Measurements from ENCODE around the gene NLGN4Y. TPM values are rescaled to one million over a fixed set of nuclear protein-coding genes. Genes with fewer than 3 reads are reported as not detected.

Gene NLGN4Y
- total RNA-seq, 6 experiments from 2014 or later = 6.9 TPM; not detected in 5

- no peak for ATAC-seq
- no peak for DNase-seq
- TF ChIP-seq POLR2A (IDR thresholded peaks at IDR 0.05) = no peak
- TF ChIP-seq, protein P1, sequence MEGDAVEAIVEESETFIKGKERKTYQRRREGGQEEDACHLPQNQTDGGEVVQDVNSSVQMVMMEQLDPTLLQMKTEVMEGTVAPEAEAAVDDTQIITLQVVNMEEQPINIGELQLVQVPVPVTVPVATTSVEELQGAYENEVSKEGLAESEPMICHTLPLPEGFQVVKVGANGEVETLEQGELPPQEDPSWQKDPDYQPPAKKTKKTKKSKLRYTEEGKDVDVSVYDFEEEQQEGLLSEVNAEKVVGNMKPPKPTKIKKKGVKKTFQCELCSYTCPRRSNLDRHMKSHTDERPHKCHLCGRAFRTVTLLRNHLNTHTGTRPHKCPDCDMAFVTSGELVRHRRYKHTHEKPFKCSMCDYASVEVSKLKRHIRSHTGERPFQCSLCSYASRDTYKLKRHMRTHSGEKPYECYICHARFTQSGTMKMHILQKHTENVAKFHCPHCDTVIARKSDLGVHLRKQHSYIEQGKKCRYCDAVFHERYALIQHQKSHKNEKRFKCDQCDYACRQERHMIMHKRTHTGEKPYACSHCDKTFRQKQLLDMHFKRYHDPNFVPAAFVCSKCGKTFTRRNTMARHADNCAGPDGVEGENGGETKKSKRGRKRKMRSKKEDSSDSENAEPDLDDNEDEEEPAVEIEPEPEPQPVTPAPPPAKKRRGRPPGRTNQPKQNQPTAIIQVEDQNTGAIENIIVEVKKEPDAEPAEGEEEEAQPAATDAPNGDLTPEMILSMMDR (IDR thresholded peaks at IDR 0.05) = no peak
- Histone ChIP-seq H3K27ac (no peak overlapping the region), H3K9me3 (no peaks in the 10 kb centered on the region), H3K36me3 (no peaks in the 10 kb centered on the region), H3K27me3 (no peaks in the 10 kb centered on the region), H3K4me1 (no peaks in the 10 kb centered on the region), H3K4me3 (no peak overlapping the region)
- no CpG with 5 or more reads among the region's 4 CpGs for WGBS (ENCODE audit: insufficient coverage, low coverage, low lambda C conversion rate, missing lambda C conversion rate)
- intact Hi-C loops (cut with DNase I) = no loop called here
Measured at GRCh38 chrY:14748329-14748728, 224.0 kb downstream of the NLGN4Y start.

DNA sequence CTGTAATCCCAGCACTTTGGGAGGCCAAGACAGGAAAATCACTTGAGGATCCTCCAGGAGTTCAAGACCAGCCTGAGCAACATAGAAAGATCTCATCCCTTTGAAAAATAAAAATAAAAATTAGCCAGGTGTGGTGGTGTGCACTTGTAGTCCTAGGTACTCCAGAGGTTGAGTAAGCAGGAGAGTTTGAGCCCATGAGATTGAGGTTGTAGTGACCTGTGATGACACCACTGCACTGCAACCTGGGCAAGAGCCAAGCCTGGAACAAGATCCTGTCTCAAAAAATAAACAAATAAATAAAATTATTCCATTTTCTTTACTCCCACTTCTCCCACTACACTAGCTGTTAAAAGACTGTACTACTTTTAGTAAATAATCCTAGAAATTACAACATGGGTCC lies 231.2 kb downstream of the NLGN4Y start:
- H3K4me3 ChIP-seq = no peak overlapping the region
- TF ChIP-seq, protein P1 (IDR thresholded peaks at IDR 0.05) = no peak
- TF ChIP-seq POLR2A (IDR thresholded peaks at IDR 0.05) = no peak
- intact Hi-C loops (cut with DNase I) = no loop called here
- DNase-seq (peak in 1 of 3 donors; percentile 34), ATAC-seq (peak in 1 of 4 donors; percentile 58)
- H3K4me1 ChIP-seq = no peaks in the 10 kb centered on the region
- H3K9me3 ChIP-seq = no peaks in the 10 kb centered on the region
- H3K27ac ChIP-seq = no peak overlapping the region
- H3K27me3 ChIP-seq = no peaks in the 10 kb centered on the region
- H3K36me3 ChIP-seq = no peaks in the 10 kb centered on the region

DNA sequence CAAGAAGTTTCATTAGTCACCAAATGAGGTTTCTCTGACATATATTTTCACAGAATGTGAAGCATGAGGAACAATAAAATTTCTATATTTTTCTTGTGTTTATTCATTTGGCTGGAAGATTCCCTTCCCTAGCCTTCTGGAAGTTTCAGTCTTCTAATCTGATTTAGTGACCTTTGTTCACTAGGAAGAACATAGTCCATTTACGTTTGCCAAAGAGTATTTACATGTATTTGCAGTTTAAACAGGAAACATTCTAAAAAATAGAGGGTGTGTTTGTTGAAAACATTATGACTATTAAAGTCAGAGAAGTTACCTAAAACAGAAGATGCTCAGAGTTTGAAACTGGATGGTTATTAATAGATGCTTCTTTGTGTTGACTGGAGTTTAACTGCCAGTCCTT lies 238.6 kb downstream of the NLGN4Y start:
- intact Hi-C loops (cut with DNase I) = no loop called here
- Histone ChIP-seq H3K36me3 (no peaks in the 10 kb centered on the region), H3K27ac (no peak overlapping the region), H3K4me1 (no peaks in the 10 kb centered on the region), H3K9me3 (no peaks in the 10 kb centered on the region), H3K27me3 (no peaks in the 10 kb centered on the region), H3K4me3 (no peak overlapping the region)
- peak in 1 of 4 donors; percentile 63 for ATAC-seq
- DNase-seq = no peak
- WGBS (ENCODE audit: insufficient coverage, low coverage, low lambda C conversion rate, missing lambda C conversion rate) = no CpG with 5 or more reads among the region's 1 CpG
- TF ChIP-seq POLR2A (IDR thresholded peaks at IDR 0.05) = no peak
- TF ChIP-seq, protein P1 (IDR thresholded peaks at IDR 0.05) = no peak

DNA sequence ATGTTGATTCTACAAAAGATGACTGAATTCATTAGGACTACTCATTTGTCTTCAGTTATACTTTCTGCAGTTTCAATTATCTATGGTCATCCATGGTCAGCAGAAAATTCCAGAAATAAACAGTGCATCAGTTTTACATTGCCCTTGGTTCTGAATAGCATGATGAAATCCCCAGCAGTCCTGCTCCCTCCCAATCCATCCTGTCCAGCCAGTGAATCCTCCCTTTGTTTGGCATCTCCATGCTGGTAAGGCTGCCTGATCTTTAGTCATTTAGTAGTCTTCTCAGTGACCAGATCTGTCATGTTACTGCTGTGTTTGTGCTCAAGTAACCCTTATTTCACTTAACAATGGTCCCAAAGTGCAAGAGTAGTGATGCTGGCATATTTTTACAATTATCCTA lies 239.3 kb downstream of the NLGN4Y start:
- intact Hi-C loops (cut with DNase I) = no loop called here
- ATAC-seq (no peak), DNase-seq (no peak)
- no peak for TF ChIP-seq POLR2A (IDR thresholded peaks at IDR 0.05)
- TF ChIP-seq, protein P1 (IDR thresholded peaks at IDR 0.05) = no peak
- no peaks in the 10 kb centered on the region for H3K27me3 ChIP-seq
- no peaks in the 10 kb centered on the region for H3K9me3 ChIP-seq
- H3K27ac ChIP-seq = no peak overlapping the region
- no peaks in the 10 kb centered on the region for H3K36me3 ChIP-seq
- H3K4me3 ChIP-seq = no peak overlapping the region
- no peaks in the 10 kb centered on the region for H3K4me1 ChIP-seq

GRCh38 chrY:14778208-14778607 lies 253.9 kb downstream of the NLGN4Y start:
- DNase-seq (no peak), ATAC-seq (no peak)
- no peaks in the 10 kb centered on the region for H3K4me1 ChIP-seq
- intact Hi-C loops (cut with DNase I) = no loop called here
- no peaks in the 10 kb centered on the region for H3K36me3 ChIP-seq
- no peaks in the 10 kb centered on the region for H3K27me3 ChIP-seq
- H3K9me3 ChIP-seq = no peaks in the 10 kb centered on the region
- WGBS (ENCODE audit: insufficient coverage, low coverage, low lambda C conversion rate, missing lambda C conversion rate) = no CpG with 5 or more reads among the region's 4 CpGs
- TF ChIP-seq, protein P1 (IDR thresholded peaks at IDR 0.05) = no peak
- TF ChIP-seq POLR2A (IDR thresholded peaks at IDR 0.05) = no peak
- no peak overlapping the region for H3K27ac ChIP-seq
- H3K4me3 ChIP-seq = no peak overlapping the region
